Thyroid gland (tissue), 4 donors: ENCODE results near the gene IFT81.

Experiments
- POLR2A ChIP-seq, 2 donors: fragments of 450-650 bp; IDR thresholded peaks; one replicate each; pipeline ENCODE4 v1.6.1; 2017; ENCODE audit warnings: antibody characterized with exemption in 2 of 2, mild to moderate bottlenecking in 2 of 2, moderate library complexity in 1 of 2
- TF ChIP-seq, protein P1 (sequence below), 6 experiments: fragments of 200-600 bp in 3 of 6; fragments of 450-650 bp in 3 of 6; sonication (generic) in 3 of 6; IDR thresholded peaks; one replicate each; pipeline ENCODE4 v1.5.1; 2016 to 2019; ENCODE audit warnings: antibody characterized with exemption in 6 of 6, mild to moderate bottlenecking in 2 of 6, inconsistent platforms in 1 of 6, moderate library complexity in 1 of 6

DNA sequence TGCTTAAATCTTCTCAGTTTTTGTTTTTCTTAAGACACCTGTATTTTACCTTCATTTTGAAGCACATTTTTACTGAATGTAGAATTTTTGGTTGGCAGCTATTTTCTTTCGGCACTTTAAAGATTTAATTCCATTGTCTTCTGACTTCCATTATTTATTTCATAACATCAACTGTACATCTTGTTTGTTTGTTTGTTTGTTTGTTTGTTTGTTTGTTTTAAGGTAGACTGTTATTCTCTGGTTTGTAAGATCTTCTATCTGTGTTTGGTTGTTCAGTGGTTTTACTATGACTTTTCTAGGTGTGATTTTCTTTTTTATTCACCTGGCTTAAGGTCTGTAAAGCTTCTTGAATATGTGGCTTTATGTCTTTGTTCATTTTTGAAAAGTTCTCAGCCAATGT is 61.9 kb downstream of the IFT81 start:
- TF ChIP-seq, protein P1, sequence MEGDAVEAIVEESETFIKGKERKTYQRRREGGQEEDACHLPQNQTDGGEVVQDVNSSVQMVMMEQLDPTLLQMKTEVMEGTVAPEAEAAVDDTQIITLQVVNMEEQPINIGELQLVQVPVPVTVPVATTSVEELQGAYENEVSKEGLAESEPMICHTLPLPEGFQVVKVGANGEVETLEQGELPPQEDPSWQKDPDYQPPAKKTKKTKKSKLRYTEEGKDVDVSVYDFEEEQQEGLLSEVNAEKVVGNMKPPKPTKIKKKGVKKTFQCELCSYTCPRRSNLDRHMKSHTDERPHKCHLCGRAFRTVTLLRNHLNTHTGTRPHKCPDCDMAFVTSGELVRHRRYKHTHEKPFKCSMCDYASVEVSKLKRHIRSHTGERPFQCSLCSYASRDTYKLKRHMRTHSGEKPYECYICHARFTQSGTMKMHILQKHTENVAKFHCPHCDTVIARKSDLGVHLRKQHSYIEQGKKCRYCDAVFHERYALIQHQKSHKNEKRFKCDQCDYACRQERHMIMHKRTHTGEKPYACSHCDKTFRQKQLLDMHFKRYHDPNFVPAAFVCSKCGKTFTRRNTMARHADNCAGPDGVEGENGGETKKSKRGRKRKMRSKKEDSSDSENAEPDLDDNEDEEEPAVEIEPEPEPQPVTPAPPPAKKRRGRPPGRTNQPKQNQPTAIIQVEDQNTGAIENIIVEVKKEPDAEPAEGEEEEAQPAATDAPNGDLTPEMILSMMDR (IDR thresholded peaks at IDR 0.05) = no peak
- TF ChIP-seq POLR2A (IDR thresholded peaks at IDR 0.05) = no peak
